SH-SY5Y (cell line): ENCODE results near the gene FGA.

Experiments used
- GATA2 ChIP-seq: IDR thresholded peaks from 2 replicates; pipeline ENCODE4 v1.6.1; 2011; ENCODE audit warnings: mild to moderate bottlenecking, low read depth, low read length
- GATA3 ChIP-seq: IDR thresholded peaks from 2 replicates; pipeline ENCODE4 v1.6.1; 2011; ENCODE audit warnings: low read depth, mild to moderate bottlenecking, low read length, moderate library complexity

GRCh38 chr4:154562697-154563254, 27.8 kb downstream of the FGA start, which contains the start of gene FGB:
- TF ChIP-seq GATA2 = no peak
- TF ChIP-seq GATA3 = no peak
